ENCODE measurements around the gene ITIH4. TPM values are rescaled to one million over a fixed set of nuclear protein-coding genes. Genes with fewer than 3 reads are reported as not detected.

ITIH4 gene
- total and polyA plus RNA-seq, 9 of the 15 experiments (the other 6 are each of a cell fraction or from before 2014, with no cell fraction given), result 0.09 to 0.62 (median 0.20) TPM; not detected in 6

- in situ Hi-C loops (cut with MboI), result no loop called here
- no TSS peak for BruUV-seq (replicated peaks)
- H4K20me1 ChIP-seq (replicated peaks; ENCODE audit: control insufficient read depth, insufficient read depth, low read length), result 0 out of 2 replicates have a peak, but pooled peaks cover 7% of the 10 kb centered on the region
- intact Hi-C loops (cut with micrococcal nuclease), result loop anchor here (5.0 kb wide), 1 partner anchor 258 kb away; no protein-coding TSS in a partner anchor
- no peaks in the 10 kb centered on the region for H3K9me3 ChIP-seq (replicated peaks; ENCODE audit: control insufficient read depth, insufficient read depth, low read depth, low read length)
- H3K36me3 ChIP-seq (ENCODE audit: control insufficient read depth, insufficient read depth, low read length), result peaks cover 6% of the 10 kb centered on the region; the same call in 1 of the 3 replicates
- DNase-seq (ENCODE audit: extremely low read depth in 1 of 4, low spot score in 3 of 4) (no peak), FAIRE-seq (no peak), ATAC-seq (no peak)
- no peak overlapping the region for H3K27ac ChIP-seq (ENCODE audit: extremely low read depth, low read depth, low read length)
- H3K9ac ChIP-seq (ENCODE audit: insufficient read depth in 1 of 2, low read depth in 2 of 2, low read length in 2 of 2), result no peak overlapping the region
- H3K4me1 ChIP-seq (replicated peaks in 1 of 2; ENCODE audit: control insufficient read depth in 2 of 2, insufficient read depth in 2 of 2, low read length in 2 of 2), result no peaks in the 10 kb centered on the region; a peak in 1 of 5 replicates
- no peaks in the 10 kb centered on the region for H3K27me3 ChIP-seq (ENCODE audit: control insufficient read depth in 2 of 2, insufficient read depth in 2 of 2, low read length in 2 of 2)
- H3K9me1 ChIP-seq (ENCODE audit: control insufficient read depth, insufficient read depth, low read length), result no peaks in the 10 kb centered on the region
- H3K4me3 ChIP-seq, result no peak overlapping the region
- no peaks in the 10 kb centered on the region for H3K79me2 ChIP-seq (ENCODE audit: control insufficient read depth, insufficient read depth, low read length)
- ChIA-PET POLR2A (no interaction called here), CTCF (ENCODE audit: low intra/inter-chr PET ratio) (no interaction called here)
- 20% methylated on average over 1 of the region's 2 CpGs for WGBS (ENCODE audit: insufficient coverage, low coverage, missing lambda C conversion rate)
- TF ChIP-seq FOXK2 (conservative IDR thresholded peaks at IDR 0.05 in 1 of 2, IDR thresholded peaks at IDR 0.05 in 1 of 2; ENCODE audit: low read depth in 2 of 2) (no peak), EHMT2 (IDR thresholded peaks at IDR 0.05) (peak; percentile 62; the same call in 1 of the 2 replicates), ZNF354B (CRISPR knock-in tag; IDR thresholded peaks at IDR 0.05) (no peak), MIER1 (IDR thresholded peaks at IDR 0.05; ENCODE audit: low read depth) (0 out of 2 replicates have a peak, but pooled peaks have one; percentile 27), RCOR1 (IDR thresholded peaks at IDR 0.05; ENCODE audit: borderline replicate concordance in 1 of 2, low read depth in 2 of 2, low read length in 2 of 2) (no peak), SNAPC5 (CRISPR knock-in tag; IDR thresholded peaks at IDR 0.05) (no peak), MEIS2 (IDR thresholded peaks at IDR 0.05; ENCODE audit: partially characterized antibody) (no peak)
- TF ChIP-seq, protein P1, sequence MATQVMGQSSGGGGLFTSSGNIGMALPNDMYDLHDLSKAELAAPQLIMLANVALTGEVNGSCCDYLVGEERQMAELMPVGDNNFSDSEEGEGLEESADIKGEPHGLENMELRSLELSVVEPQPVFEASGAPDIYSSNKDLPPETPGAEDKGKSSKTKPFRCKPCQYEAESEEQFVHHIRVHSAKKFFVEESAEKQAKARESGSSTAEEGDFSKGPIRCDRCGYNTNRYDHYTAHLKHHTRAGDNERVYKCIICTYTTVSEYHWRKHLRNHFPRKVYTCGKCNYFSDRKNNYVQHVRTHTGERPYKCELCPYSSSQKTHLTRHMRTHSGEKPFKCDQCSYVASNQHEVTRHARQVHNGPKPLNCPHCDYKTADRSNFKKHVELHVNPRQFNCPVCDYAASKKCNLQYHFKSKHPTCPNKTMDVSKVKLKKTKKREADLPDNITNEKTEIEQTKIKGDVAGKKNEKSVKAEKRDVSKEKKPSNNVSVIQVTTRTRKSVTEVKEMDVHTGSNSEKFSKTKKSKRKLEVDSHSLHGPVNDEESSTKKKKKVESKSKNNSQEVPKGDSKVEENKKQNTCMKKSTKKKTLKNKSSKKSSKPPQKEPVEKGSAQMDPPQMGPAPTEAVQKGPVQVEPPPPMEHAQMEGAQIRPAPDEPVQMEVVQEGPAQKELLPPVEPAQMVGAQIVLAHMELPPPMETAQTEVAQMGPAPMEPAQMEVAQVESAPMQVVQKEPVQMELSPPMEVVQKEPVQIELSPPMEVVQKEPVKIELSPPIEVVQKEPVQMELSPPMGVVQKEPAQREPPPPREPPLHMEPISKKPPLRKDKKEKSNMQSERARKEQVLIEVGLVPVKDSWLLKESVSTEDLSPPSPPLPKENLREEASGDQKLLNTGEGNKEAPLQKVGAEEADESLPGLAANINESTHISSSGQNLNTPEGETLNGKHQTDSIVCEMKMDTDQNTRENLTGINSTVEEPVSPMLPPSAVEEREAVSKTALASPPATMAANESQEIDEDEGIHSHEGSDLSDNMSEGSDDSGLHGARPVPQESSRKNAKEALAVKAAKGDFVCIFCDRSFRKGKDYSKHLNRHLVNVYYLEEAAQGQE (IDR thresholded peaks at IDR 0.05; ENCODE audit: borderline replicate concordance), result peak; percentile 86
- TF ChIP-seq, protein P1 (CRISPR knock-in tag; IDR thresholded peaks at IDR 0.05; ENCODE audit: low read depth), result no peak
- no peak overlapping the region for H2AFZ ChIP-seq (ENCODE audit: low read depth, low read length)
- no peak overlapping the region for H3K4me2 ChIP-seq (ENCODE audit: insufficient read depth, low read length)
Observed at GRCh38 chr3:52854013-52854412, 23.5 kb upstream of the ITIH4 start.

Data from K562 (cell line).